Renal cortical epithelial cell (primary cell): Measurements from ENCODE around the gene STRIT1. TPM values are rescaled to one million over a fixed set of nuclear protein-coding genes. Genes with fewer than 3 reads are reported as not detected.
"Not testable (repeated sequence)": the region's sequence is repeated elsewhere in the genome, so short reads cannot be mapped to it uniquely, and the experiment has no call there.

Experiments used
- DNase-seq: peaks from one replicate; pipeline ENCODE4 v3.0.0-alpha.2; 2011; ENCODE audit warnings: low read depth
- total RNA-seq: library from RNA; depleted of rRNA; stranded (reverse); fragments of >200 nt; gene quantifications from 2 replicates; pipeline ENCODE4 v1.2.3, GENCODE V29; 2014

The STRIT1 gene
- total RNA-seq, 1 donor from 2014 or later, result not detected

DNA sequence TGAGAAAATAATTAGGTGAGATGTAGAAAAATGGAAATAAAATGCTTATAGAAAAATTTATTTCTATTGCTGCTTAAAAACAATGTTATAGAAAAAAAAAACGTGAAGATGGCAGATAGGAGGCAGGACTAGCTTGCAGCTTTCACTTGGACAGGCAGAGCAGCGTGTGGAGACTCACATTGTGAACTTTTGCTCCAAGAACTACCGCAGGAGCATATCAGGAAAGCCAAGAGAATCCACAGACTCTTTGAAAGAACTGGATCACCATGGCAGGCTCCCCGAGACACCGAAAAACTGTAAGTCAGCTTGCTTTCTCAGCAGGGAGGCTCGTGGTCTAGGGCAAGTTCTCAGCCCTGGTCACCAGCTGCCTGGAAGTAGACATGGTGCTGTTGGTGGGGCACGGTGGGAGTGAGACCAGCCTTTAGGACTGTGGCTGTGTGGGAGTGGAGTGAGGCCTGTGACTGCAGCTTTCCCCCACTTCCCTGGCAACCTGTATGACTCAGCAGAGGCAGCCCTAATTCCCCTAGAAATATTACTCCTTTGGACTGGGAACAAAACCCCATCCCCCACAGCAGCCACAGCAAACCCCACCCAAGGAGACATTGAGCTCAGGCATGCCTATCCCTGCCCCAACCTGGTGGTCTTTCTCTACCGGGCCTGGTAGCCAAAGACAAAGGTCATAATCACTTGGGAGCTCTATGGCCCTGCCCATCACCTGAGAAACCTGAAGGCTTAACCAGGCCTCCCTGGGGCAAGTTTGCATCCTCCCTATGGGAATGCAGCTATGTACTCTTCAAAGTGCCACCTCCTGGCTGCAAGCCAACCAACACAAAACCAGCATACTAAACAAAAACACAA, 22.8 kb downstream of the STRIT1 start:
- peak; percentile 38 for DNase-seq

DNA sequence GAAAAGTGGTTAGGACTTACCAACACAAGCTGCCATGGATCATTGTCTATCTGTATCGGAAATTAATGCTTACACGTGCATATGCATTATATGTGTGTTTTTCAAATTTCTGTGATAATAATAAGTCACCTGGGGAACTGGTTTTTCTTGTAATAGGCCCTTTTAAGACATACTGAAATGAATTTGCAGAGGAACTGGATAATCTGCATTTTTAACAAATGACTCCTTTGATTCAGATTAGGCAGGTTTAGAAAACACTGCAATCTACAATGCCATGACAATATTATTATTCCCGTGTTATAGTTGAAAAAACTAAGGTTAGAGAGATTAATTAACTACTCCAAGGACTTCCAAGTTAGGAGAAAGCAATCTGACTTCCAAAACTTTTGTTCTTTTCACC, 23.4 kb downstream of the STRIT1 start:
- DNase-seq, result no peak

DNA sequence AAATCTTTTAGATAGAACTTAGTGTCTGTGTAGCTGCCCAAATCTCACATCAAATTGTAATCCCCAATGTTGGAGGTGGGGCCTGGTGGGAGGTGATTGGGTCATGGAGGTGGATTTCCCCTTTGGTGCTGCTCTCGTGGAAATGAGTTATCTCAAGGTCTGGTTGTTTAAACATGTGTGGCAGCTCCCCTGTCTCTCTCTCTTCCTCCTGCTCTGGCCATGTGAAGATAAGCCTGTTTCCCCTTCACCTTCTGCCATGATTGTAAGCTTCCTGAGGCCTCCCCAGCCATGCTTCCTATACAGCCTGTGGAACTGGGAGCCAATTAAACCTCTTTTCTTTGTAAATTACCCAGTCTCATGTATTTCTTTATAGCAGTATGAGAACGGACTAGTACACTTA, 30.6 kb downstream of the STRIT1 start:
- not testable (repeated sequence) for DNase-seq

DNA sequence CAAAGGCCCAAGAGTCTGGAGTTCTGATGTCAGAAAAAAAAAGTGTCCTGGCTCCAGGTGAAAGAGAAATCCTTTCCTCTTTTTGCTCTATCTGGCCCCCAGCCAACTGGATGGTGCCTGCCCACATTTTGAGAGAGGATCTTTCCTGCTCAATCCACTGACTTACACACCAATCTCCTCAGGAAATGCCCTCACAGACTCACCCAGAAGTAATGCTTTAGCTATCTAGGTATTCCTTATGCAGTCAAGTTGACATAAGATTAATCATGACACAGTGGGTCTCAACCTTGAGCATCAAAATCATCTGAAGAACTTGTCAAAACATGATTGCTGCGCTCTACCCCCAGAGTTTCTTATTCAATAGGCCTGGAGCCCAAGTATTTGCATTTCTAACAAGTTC, 31.2 kb downstream of the STRIT1 start:
- no peak for DNase-seq

DNA sequence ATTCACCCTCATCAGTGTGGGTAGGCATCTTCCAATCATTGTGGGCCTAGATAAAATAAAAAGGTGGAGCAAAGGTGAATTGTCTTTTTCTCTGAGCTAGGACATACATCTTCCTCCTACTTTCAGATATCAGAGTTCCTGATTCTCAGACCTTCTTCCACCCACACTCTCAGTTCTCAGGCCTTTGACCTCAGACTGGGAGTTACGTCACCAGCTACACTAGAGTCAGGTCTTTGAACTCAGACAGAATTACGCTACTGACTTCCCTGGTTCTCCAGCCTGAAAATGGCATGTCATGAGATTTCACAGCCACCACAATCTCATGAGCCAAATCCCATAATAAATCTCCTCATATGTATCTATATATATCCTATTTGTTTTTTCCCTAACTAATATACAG, 39.0 kb downstream of the STRIT1 start:
- no peak for DNase-seq

DNA sequence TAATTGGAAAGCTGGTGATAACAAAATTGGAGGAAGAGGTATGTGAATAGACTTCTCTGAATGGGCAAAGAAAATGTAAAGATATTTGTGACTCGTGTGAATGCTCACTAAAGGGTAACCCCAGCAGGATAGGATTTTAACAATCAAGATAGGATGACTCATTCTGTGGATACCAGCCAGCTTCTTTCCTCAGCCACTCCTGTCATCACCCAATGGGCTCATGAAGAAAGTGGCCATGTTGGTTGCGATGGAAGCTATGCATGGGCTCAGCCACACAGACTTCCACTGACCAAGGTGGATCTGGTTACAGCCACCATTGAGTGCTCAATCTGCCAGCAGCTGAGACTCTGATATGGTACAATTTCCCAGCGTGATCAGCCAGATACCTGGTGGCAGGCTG, 40.9 kb downstream of the STRIT1 start:
- peak; percentile 73 for DNase-seq

DNA sequence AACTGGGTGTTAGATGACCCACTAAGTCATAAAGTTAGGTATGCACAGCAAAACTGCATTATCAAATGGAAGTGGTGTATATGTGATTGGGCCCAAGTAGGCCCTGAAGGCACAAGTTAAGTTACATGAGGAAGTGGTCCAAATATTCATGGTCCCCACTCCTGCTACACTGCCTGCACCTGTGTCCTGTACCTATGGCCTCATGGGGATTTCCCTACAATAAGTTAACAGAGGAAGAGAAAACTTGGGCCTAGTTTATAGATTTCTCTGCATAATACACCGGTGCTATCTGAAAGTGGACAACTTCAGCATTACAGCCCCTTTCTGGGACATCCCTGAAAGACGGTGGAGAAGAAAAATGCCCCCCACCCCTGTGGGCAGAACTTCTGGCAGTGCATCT, 41.5 kb downstream of the STRIT1 start:
- no peak for DNase-seq

DNA sequence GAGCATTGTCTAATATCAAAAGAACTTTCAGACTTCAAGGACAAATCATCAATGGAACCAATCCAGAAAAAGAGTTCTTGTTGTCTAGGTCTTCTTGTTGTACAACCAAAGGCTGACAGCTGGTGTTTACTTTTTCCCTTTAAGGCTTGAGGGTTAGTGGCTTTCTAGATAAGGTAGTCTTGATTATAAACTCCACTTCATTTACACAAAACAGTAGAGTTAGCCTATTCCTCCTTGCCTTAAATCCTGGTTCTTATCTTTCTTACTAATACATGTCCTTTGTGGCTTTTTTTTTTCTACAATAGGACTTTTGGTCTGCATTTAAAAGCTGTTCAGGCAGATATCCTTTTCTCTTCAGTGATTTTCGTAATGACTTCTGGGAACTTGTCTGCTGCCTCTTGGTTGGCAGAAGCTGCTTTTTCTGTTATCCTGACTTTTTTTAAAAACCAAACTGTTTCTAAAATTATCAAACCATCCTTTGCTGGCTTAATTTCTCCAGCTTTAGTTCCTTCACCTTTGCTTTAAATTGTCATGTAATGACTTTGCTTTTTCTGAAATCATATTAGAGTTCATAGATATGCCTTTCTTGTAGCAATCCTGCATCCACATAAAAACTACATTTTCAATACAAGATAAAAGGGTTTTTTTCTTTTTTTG, 44.8 kb downstream of the STRIT1 start:
- no peak for DNase-seq

DNA sequence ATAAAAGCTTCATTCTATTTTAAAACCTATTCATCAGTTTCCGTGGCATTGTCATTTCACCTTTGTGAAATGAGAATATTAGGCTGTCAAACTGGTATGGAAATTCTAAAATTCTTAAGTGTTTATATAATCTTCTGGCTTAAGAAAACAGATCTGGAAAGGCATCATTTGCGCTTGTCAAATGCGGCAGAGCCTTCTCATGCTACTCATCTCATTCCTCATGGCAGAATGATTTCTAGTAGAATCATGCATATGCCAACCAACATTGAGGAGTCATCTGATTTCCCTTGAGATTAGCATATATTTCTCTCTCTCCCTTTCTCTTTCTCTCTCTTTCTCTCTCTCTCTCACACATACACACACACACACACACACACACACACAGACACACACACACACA, 48.8 kb downstream of the STRIT1 start:
- no peak for DNase-seq

DNA sequence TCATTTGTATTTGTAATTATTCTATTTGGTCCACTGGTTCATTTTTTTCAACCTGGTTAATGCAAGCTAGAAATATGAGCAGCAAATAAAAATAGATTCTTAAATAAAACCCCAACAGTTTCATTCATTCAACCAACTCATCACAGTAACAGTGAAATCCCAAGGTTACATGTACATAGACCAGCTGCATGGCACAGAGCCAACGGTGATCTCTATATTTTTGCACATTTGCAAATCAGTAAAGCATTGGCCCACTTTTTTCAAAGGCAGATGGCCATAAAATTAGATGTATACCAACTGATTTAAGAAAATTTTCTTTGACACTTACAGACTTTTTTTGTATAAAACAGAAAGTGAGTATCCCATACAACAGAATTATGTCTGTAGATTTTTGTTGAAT, 49.3 kb downstream of the STRIT1 start:
- DNase-seq, result no peak

DNA sequence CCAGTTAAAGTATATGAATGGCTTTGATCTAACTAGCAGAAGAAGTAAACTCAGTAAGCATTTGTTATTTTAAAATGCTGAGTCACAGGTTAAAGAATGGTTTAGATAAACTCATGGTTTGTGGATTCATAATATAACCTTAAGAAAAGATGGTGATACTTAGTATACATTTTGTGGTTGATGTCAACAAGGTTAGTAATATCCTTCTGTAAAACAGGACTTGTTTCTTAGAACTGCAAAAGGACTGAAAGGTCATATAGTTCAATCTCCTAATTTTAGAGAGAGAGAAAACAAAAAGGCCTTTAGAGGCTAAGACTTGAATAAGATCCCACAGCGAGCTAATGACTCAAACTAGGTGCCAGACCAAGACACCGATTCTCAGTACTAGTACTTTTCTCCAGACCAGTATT, 50.0 kb downstream of the STRIT1 start:
- peak; percentile 23 for DNase-seq

DNA sequence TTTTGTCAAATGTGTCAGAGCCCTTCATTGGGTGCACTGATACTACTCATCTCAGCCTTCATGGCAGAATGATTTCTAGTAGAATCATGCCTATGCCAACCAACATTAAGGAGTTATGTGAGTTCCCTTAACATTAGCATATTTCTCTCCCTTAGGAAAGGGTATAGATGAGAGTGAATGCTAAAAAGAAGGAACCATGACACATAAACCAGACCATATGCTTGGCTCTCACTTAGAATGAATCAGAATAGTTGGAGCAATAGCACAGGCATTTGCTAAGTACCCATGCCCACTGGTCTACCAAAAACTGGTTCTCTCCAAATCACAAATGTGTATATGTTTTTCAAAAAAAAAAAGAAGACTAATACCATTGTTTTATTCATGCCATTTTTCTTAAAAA, 51.1 kb downstream of the STRIT1 start:
- DNase-seq, result peak; percentile 29

DNA sequence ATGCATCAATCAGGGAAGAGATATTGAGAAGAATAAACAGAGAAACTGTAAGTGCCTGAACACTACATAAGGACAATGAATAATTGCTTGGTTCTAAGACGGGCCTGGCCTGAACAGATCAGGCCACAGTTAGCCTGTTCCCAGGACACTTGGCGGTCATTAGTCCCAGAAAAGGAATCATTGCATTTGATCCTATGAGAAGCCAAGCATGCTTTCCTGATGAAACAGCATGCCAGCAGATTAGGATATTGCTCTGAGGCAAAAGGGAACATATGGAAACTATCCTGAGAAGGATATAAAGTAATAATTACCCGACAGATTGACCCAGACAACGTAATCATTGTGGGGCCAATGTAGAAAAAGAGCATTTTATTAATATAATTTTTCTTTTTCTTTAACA, 51.9 kb downstream of the STRIT1 start:
- no peak for DNase-seq

Other genes starting within 250 kb of the STRIT1 start
- 5.7 and 7.3 TPM in 2 replicates for gene MME, start 213.4 kb downstream of the STRIT1 start, total RNA-seq